ENCODE data around the gene PIP4K2A.
A peak's percentile ranks its signal among the peaks of the same experiment; 100 is the strongest.

Gene PIP4K2A

GRCh38 chr10:22607261-22607660, 107.1 kb downstream of the PIP4K2A start:
- peak; percentile 72 for FAIRE-seq
- no peak for DNase-seq (ENCODE audit: insufficient read length, low spot score)

- DNase-seq (ENCODE audit: insufficient read length, low spot score) (no peak), FAIRE-seq (peak; percentile 99)
Observed at GRCh38 chr10:22606164-22606614, 108.2 kb downstream of the PIP4K2A start.

GRCh38 chr10:22605168-22605567, 109.2 kb downstream of the PIP4K2A start:
- FAIRE-seq, result peak; percentile 88

GRCh38 chr10:22604344-22605126, 109.8 kb downstream of the PIP4K2A start:
- DNase-seq (ENCODE audit: insufficient read length, low spot score) (no peak), FAIRE-seq (peak; percentile 33)

More at GRCh38 chr10:22605168-22605567, 109.2 kb downstream of the PIP4K2A start:
- no peak for DNase-seq (ENCODE audit: insufficient read length, low spot score)

GRCh38 chr10:22603581-22603980, 110.8 kb downstream of the PIP4K2A start:
- FAIRE-seq, result no peak
- no peak for DNase-seq (ENCODE audit: insufficient read length, low spot score)

GRCh38 chr10:22601618-22602017, 112.8 kb downstream of the PIP4K2A start:
- FAIRE-seq (no peak), DNase-seq (ENCODE audit: insufficient read length, low spot score) (no peak)

- FAIRE-seq (no peak), DNase-seq (ENCODE audit: insufficient read length, low spot score) (no peak)
Observed at GRCh38 chr10:22599636-22600228, 114.6 kb downstream of the PIP4K2A start.

- peak; percentile 42 for FAIRE-seq
- DNase-seq (ENCODE audit: insufficient read length, low spot score), result no peak
Observed at GRCh38 chr10:22599048-22599561, 115.3 kb downstream of the PIP4K2A start.

GRCh38 chr10:22598478-22598877, 115.9 kb downstream of the PIP4K2A start:
- FAIRE-seq (no peak), DNase-seq (ENCODE audit: insufficient read length, low spot score) (no peak)

- peak; percentile 68 for FAIRE-seq
- DNase-seq (ENCODE audit: insufficient read length, low spot score), result no peak
Observed at GRCh38 chr10:22597138-22597537, 117.2 kb downstream of the PIP4K2A start.

GRCh38 chr10:22593636-22594198, 120.7 kb downstream of the PIP4K2A start:
- no peak for DNase-seq (ENCODE audit: insufficient read length, low spot score)
- FAIRE-seq, result no peak

- FAIRE-seq (no peak), DNase-seq (ENCODE audit: insufficient read length, low spot score) (no peak)
Observed at GRCh38 chr10:22593026-22593425, 121.4 kb downstream of the PIP4K2A start.

- DNase-seq (ENCODE audit: insufficient read length, low spot score) (no peak), FAIRE-seq (no peak)
Observed at GRCh38 chr10:22589851-22590514, 124.4 kb downstream of the PIP4K2A start.

- FAIRE-seq (no peak), DNase-seq (ENCODE audit: insufficient read length, low spot score) (no peak)
Observed at GRCh38 chr10:22588462-22588861, 125.9 kb downstream of the PIP4K2A start.

- FAIRE-seq, result no peak
- no peak for DNase-seq (ENCODE audit: insufficient read length, low spot score)
Observed at GRCh38 chr10:22583683-22584082, 130.7 kb downstream of the PIP4K2A start.

GRCh38 chr10:22581461-22581860, 132.9 kb downstream of the PIP4K2A start:
- DNase-seq (ENCODE audit: insufficient read length, low spot score) (no peak), FAIRE-seq (no peak)

- DNase-seq (ENCODE audit: insufficient read length, low spot score) (no peak), FAIRE-seq (peak; percentile 39)
Observed at GRCh38 chr10:22580711-22581110, 133.7 kb downstream of the PIP4K2A start.

- FAIRE-seq (no peak), DNase-seq (ENCODE audit: insufficient read length, low spot score) (no peak)
Observed at GRCh38 chr10:22579826-22580225, 134.6 kb downstream of the PIP4K2A start.

GRCh38 chr10:22573820-22574569, 140.4 kb downstream of the PIP4K2A start:
- FAIRE-seq (peak; percentile 4), DNase-seq (ENCODE audit: insufficient read length, low spot score) (no peak)

GRCh38 chr10:22570733-22571430, 143.5 kb downstream of the PIP4K2A start:
- FAIRE-seq (no peak), DNase-seq (ENCODE audit: insufficient read length, low spot score) (no peak)

Data from GM19239 (cell line).